DMS153 (cell line): Measurements from ENCODE around the gene SLC44A4.
"Not testable (repeated sequence)": the region's sequence is repeated elsewhere in the genome, so short reads cannot be mapped to it uniquely, and the experiment has no call there.

Source experiments
- DNase-seq: peaks from one replicate; lab custom pipeline; 2025; lab: John Stamatoyannopoulos, UW

Gene SLC44A4

DNA sequence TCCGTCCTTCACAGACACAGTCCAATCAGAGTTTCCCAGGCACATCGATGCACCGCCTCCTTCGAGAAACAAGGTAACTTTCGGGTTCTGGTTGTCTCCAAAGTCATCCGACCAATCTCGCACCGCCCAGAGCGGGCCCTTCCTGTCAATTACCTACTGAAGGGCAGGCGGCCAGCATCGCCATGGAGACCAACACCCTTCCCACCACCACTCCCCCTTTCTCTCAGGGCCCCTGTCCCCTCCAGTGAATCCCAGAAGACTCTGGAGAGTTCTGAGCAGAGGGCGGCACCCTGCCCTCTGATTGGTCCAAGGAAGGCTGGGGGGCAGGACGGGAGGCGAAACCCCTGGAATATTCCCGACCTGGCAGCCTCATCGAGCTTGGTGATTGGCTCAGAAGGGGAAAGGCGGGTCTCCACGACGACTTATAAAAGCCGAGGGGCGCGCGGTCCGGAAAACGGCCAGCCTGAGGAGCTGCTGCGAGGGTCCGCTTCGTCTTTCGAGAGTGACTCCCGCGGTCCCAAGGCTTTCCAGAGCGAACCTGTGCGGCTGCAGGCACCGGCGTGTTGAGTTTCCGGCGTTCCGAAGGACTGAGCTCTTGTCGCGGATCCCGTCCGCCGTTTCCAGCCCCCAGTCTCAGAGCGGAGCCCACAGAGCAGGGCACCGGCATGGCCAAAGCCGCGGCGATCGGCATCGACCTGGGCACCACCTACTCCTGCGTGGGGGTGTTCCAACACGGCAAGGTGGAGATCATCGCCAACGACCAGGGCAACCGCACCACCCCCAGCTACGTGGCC is 51.3 kb downstream of the SLC44A4 start, which contains the start of gene HSPA1B:
HSPA1B (plus strand) TSS at position 453 of the 794 bp plus-strand sequence; CDS start at position 666, 213 bp downstream.
- peak; percentile 99 for DNase-seq

DNA sequence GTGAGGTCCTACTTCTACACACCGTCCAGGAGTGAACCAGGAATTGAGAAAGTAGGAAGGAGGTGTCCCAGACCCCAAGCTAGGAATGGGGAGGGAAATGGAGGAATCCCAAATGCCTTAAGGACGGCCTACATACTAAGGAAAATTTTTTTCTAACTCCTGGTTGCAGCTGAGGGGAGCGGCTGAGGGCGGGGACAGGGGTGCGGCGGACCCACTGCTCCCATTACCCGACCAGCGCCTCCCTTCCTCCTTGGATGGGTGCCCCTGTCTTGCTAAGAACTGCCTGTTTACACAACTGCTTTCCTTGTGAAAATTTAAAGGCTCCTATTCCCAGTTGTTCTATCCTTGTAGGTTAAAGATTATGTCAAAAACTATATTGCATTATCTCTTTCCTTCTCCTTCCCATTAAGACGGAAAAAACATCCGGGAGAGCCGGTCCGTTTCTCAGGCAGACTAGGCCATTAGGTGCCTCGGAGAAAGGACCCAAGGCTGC is 52.0 kb downstream of the SLC44A4 start:
- DNase-seq = no peak

DNA sequence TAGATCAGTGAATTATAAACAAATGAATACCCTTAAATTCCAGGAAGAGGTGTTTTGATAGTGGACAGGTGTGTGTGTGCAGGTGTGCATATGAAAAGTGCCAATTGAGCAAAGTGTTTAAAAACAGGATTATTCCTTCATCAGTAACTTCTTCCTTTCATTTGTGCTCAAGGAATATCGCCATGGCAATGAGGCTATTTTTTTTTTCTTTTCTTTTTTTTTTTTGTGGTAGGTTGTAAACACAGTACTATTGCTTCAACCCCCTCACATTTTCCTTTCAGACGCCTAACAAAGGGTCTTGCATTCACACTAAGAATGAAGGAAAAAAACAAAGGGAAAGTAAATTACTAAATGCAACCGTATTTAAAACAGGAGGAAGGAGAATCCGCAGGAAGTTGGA is 53.2 kb downstream of the SLC44A4 start:
- no peak for DNase-seq

DNA sequence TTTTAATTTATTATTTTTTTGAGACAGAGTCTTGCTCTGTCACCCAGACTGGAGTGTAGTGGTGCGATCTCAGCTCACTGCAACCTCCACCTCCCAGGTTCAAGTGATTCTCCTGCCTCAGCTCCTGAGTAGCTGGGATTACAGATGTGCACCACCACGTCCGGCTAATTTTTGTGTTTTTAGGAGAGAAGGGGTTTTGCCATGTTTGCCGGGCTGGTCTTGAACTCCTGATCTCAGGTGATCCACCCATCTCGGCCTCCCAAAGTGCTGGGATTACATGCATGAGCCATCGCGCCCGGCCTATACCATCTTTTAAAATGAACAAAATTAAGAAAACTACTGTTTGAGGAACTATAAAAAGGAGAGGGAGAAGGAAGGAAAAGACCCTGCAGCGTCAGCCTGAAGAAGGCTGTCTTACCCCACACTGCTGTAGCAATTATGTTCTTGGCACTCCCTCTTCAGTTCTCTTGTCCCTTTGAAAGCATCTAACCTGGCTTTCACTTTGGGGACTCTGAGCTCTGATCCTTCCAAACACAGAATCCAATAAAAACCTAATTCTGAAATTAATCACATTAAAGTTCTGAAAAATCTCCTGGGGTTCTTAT is 55.1 kb downstream of the SLC44A4 start:
- not testable (repeated sequence) for DNase-seq

DNA sequence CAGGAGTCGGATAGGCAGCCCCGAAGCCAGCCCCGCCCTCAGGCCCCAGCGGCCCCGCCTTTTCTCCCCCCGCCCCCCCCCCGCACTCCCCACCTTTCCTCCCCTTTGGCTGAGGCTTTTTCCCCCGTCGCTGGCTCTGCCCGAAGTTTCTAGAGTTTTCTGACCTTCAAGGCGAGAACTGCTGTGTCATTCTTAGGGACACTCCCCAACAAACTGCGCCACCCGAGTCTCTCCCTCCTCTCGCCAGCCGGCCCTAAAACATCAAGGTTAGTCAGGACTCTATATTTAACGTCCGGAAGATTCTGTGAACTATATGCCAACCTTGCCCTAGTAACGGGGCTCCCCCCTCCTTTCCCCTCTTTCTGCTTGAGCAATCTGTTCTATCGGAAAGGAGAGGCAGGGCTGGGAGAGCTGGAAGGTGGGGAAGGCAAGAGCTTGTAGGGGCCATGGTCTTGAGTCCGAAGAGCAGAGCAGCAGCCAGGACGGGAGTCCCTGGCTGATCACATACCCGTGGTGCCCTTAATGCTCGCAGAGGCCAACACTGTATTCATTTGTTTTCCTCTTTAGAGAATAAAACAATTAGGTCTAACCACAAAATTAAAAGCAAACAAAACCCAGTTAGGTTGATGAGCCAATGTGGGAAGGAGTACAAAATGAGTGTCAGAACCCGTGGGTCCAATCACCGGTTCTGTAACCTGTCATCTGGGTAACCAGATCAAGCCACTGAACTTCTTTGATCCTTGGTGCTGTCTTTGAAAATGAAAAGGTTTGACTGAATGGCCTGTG is 56.6 kb downstream of the SLC44A4 start:
- no peak for DNase-seq

DNA sequence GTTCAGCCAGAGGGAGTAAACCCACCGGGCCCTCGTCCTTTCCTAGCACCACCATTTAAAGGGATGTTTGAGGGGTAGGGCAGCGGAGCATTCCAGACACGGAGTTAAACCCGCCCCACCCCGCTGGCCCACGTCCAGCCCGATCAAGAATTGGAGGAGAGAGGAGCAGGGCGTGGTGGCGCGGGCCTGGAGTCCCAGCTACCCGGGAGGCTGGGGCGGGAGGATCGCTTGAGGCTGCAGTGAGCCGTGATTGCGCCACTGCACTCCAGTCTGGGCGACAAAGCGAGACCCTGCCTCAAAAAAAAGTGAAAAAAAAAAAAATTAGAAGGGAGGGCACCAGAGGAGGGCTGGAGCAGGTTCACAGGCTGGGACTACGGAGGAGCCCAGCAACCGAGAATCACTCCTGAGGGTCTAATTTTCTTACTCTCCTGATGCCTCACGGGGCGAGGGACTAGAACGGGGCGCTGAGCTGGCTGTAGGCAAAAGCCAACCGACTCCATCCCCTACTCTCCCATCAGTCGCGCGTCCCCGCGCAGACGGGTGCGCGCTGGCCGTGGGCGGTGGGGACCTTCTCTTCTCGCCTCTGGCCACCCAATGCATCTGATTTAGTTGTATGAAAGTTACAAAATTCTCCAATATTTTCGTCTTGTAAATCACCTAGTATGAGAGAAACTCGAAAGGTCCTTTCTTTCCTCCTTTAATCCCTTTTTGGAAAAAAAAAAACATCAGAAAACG is 57.3 kb downstream of the SLC44A4 start:
- DNase-seq = no peak

DNA sequence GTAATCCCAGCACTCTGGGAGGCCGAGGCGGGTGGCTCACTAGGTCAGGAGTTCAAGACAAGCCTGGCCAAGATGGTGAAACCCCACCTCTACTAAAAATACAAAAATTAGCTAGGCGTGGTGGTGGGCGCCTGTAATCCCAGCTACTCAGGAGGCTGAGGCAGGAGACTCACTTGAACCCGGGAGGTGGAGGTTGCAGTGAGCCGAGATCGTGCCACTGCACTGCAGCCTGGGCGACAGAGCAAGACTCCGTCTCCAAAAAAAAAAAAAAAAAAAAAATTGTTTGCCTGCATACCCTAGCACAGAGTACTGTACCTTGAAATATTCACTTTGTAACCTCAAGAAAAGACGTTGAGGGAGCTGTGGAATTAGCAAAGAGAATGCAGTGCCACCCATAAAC is 58.4 kb downstream of the SLC44A4 start:
- DNase-seq = not testable (repeated sequence)

DNA sequence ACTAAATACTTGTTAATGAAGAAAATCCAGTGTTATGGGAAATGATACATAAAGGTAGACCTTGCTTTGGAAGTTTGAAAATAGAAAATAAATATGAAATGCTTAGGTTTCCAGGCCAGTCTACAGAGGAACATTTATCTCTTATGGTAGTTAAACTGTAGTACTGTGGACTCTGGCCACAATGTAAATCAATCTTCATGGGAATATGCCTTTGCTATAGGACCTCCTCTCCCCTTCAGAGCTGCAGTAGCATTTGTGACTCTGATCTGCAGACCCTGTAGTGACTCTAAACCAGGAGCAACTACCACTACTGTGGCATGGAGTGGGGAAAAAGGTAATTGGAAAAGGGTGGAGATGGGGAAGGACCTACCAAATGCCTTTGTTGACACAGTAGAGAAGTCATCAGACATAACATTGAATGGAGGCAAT is 58.9 kb downstream of the SLC44A4 start:
- no peak for DNase-seq

DNA sequence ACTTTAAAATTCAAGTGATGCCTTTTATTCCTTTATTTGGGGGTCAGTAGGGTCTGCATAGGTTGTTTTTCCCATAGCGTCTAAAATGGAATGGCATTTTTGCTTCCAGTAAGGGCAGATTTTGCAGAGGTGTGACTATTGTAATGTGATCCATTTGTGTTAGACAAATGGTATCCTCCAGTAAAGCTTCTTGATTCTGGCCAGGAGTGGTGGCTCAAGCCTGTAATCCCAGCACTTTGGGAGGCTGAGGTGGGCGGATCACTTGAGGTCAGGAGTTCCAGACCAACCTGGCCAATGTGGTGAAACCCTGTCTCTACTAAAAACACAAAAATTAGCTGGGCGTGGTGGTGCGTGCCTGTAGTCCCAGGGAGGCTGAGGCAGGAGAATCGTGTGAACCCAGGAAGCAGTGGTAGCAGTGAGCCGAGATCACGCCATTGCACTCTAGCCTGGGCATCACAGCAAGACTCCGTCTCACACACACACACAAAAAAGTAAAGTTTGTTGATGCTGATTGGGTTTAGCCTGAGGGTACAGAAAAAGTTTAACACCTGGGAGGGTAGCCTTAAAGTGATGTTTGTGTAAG is 60.8 kb downstream of the SLC44A4 start:
- DNase-seq = not testable (repeated sequence)

DNA sequence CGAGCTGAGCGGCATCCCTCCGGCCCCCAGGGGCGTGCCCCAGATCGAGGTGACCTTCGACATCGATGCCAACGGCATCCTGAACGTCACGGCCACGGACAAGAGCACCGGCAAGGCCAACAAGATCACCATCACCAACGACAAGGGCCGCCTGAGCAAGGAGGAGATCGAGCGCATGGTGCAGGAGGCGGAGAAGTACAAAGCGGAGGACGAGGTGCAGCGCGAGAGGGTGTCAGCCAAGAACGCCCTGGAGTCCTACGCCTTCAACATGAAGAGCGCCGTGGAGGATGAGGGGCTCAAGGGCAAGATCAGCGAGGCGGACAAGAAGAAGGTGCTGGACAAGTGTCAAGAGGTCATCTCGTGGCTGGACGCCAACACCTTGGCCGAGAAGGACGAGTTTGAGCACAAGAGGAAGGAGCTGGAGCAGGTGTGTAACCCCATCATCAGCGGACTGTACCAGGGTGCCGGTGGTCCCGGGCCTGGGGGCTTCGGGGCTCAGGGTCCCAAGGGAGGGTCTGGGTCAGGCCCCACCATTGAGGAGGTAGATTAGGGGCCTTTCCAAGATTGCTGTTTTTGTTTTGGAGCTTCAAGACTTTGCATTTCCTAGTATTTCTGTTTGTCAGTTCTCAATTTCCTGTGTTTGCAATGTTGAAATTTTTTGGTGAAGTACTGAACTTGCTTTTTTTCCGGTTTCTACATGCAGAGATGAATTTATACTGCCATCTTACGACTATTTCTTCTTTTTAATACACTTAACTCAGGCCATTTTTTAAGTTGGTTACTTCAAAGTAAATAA is 61.5 kb downstream of the SLC44A4 start:
- DNase-seq = not testable (repeated sequence)

DNA sequence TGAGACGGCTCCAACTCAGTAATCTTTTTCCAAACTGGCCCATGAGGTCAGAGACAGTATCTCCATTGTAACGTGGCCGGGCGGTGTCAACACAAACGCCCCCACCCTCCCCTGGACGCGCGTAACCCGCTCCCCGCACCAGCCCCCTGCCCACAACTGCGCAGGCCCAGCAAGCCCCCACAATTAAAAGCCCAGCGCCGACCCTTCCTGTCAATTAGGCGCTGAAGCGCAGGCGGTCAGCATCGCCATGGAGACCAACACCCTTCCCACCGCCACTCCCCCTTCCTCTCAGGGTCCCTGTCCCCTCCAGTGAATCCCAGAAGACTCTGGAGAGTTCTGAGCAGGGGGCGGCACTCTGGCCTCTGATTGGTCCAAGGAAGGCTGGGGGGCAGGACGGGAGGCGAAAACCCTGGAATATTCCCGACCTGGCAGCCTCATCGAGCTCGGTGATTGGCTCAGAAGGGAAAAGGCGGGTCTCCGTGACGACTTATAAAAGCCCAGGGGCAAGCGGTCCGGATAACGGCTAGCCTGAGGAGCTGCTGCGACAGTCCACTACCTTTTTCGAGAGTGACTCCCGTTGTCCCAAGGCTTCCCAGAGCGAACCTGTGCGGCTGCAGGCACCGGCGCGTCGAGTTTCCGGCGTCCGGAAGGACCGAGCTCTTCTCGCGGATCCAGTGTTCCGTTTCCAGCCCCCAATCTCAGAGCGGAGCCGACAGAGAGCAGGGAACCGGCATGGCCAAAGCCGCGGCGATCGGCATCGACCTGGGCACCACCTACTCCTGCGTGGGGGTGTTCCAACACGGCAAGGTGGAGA is 63.6 kb downstream of the SLC44A4 start, which contains the start of the genes HSPA1A and HSPA1L:
HSPA1A (plus strand) TSS at position 519 of the 814 bp plus-strand sequence; CDS start at position 733, 214 bp downstream.
HSPA1L (minus strand) TSS at position 259 of the 814 bp plus-strand sequence. CDS start 3,311 bp downstream, outside the sequence.
- peak; percentile 94 for DNase-seq

DNA sequence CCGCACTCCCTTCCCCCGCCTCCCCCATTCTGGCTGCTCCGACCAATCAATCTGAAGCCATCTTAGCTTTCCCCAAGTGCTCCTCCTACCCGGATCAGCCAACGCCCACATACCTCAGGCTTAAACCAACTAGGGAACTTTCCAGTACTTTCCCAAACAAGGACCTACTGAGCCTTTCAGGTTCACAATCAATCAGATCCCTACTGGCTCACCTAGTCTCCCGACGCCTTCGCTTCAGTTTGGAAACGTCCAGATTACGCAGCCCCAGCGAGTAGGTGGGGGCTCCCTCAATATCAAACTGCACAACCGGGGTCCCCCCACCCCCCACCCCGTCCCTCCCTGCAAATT is 64.1 kb downstream of the SLC44A4 start:
- DNase-seq = peak; percentile 94

DNA sequence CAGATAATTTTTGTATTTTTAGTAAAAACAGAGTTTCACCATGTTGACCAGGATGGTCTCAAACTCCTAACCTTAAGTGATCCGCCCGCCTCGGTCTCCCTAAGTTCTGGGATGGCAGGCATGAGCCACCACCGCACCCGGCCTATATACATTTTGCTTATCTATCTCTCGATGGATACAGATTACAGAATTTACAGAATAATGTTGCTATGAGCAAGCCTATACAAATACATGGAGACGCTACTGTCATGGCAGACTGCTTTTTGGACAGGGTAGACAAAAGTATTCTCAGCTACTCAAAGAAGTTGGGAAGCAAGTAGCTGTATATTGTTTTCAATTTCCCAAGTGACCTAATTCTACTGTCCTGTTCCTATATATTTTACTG is 65.3 kb downstream of the SLC44A4 start:
- DNase-seq = no peak
